A673 (cell line): ENCODE data around the gene TCP11L2. TPM values are rescaled to one million over a fixed set of nuclear protein-coding genes. Genes with fewer than 3 reads are reported as not detected.

ENCODE experiments used
- BruUV-seq: library from RNA; stranded (reverse); fragments of 400-500 nt; replicated peaks from 2 replicates; lab custom pipeline; 2021; lab: Mats Ljungman, UMichigan
- CTCF ChIA-PET: fragments of 300-600 bp; sonication (Branson Sonifier 250); formaldehyde crosslinking; loops from one replicate; lab custom pipeline; 2022; ENCODE audit warnings: antibody characterized with exemption; lab: Charles Lee
- POLR2A ChIA-PET: fragments of 300-600 bp; sonication (Branson Sonifier 250); formaldehyde crosslinking; loops from one replicate; lab custom pipeline; 2022; ENCODE audit warnings: antibody characterized with exemption; ENCODE audit not compliant: low non-redundant PET; lab: Charles Lee
- DNase-seq: peaks from one replicate; pipeline ENCODE4 v3.0.0-alpha.2; 2015; ENCODE audit warnings: low spot score
- H3K27ac ChIP-seq: fragments of 200-600 bp; sonication (generic); 2 replicates; pipeline ENCODE4 v1.5.1; 2016; ENCODE audit warnings: mixed run types, low read depth, mild to moderate bottlenecking, mixed read lengths, antibody characterized with exemption, low read length; ENCODE audit not compliant: poor library complexity, severe bottlenecking
- H3K27me3 ChIP-seq: fragments of 200-600 bp; sonication (generic); replicated peaks from 2 replicates; pipeline ENCODE4 v1.6.1; 2017; ENCODE audit warnings: mixed run types, low read depth, mild to moderate bottlenecking, mixed read lengths, antibody characterized with exemption, low read length; ENCODE audit not compliant: insufficient read depth, poor library complexity
- H3K36me3 ChIP-seq: fragments of 200-600 bp; sonication (generic); 2 replicates; pipeline ENCODE4 v1.6.1; 2016; ENCODE audit warnings: mixed run types, mild to moderate bottlenecking, mixed read lengths, antibody characterized with exemption, low read length; ENCODE audit not compliant: insufficient read depth, poor library complexity, severe bottlenecking
- H3K4me1 ChIP-seq: fragments of 200-600 bp; sonication (generic); 2 replicates; pipeline ENCODE4 v1.6.1; 2017; ENCODE audit warnings: mixed run types, mild to moderate bottlenecking, mixed read lengths, antibody characterized with exemption, low read length; ENCODE audit not compliant: insufficient read depth, poor library complexity, severe bottlenecking
- H3K4me3 ChIP-seq: fragments of 200-600 bp; sonication (generic); 2 replicates; pipeline ENCODE4 v1.5.1; 2016; ENCODE audit warnings: low read depth, mixed run types, mild to moderate bottlenecking, mixed read lengths, low read length; ENCODE audit not compliant: poor library complexity, severe bottlenecking
- H3K9me3 ChIP-seq: fragments of 200-600 bp; sonication (generic); 2 replicates; pipeline ENCODE4 v1.6.1; 2016; ENCODE audit warnings: mixed run types, low read depth, mild to moderate bottlenecking, mixed read lengths, antibody characterized with exemption, low read length; ENCODE audit not compliant: poor library complexity, severe bottlenecking
- EZH2 ChIP-seq: fragments of 200-600 bp; sonication (generic); IDR thresholded peaks from 2 replicates; pipeline ENCODE4 v1.6.1; 2017; ENCODE audit warnings: borderline replicate concordance, low read depth, mild to moderate bottlenecking, mixed read lengths, antibody characterized with exemption, low read length; ENCODE audit not compliant: poor library complexity, severe bottlenecking
- intact Hi-C: fragments of 100-400 bp; cut with micrococcal nuclease; formaldehyde crosslinking; loops from one replicate; pipeline ENCODE4 v1.10.0; 2022; ENCODE audit not compliant: unreplicated experiment
- total RNA-seq: library from RNA; stranded (reverse); gene quantifications from 2 replicates; pipeline ENCODE4 v1.2.3, GENCODE V29; 2021
- TF ChIP-seq, protein P1 (sequence below): fragments of 300-800, 200-600 bp; sonication (generic); conservative IDR thresholded peaks from 2 replicates; pipeline ENCODE4 v1.5.1; 2017; ENCODE audit warnings: low read depth, mild to moderate bottlenecking, antibody characterized with exemption, low read length, moderate library complexity, mixed read lengths

The TCP11L2 gene
- total RNA-seq, 1 experiment from 2014 or later, result 0.39 TPM

DNA sequence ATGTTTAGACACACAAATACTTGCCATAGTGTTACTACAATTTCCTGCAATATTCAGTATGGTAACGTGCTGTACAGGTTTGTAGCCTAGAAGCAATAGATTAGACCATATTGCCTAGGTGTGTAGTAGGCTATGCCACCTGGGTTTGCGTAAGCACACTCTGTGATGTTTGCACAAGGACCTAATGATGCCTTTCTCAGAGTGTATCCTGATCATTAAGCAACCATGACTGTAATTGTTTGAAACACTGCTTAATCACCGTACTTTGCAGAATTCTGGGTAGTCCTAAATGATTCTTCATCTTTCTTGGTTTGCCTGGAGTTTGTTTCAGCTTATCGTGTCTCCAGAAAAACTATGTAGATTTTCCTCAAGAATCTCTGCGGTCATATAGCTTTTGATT, 11.2 kb upstream of the TCP11L2 start:
- TF ChIP-seq EZH2, result no peak
- TF ChIP-seq, protein P1, sequence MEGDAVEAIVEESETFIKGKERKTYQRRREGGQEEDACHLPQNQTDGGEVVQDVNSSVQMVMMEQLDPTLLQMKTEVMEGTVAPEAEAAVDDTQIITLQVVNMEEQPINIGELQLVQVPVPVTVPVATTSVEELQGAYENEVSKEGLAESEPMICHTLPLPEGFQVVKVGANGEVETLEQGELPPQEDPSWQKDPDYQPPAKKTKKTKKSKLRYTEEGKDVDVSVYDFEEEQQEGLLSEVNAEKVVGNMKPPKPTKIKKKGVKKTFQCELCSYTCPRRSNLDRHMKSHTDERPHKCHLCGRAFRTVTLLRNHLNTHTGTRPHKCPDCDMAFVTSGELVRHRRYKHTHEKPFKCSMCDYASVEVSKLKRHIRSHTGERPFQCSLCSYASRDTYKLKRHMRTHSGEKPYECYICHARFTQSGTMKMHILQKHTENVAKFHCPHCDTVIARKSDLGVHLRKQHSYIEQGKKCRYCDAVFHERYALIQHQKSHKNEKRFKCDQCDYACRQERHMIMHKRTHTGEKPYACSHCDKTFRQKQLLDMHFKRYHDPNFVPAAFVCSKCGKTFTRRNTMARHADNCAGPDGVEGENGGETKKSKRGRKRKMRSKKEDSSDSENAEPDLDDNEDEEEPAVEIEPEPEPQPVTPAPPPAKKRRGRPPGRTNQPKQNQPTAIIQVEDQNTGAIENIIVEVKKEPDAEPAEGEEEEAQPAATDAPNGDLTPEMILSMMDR, result no peak
- Histone ChIP-seq H3K27me3 (no peaks in the 10 kb centered on the region), H3K36me3 (no peaks in the 10 kb centered on the region), H3K4me1 (no peaks in the 10 kb centered on the region), H3K9me3 (no peaks in the 10 kb centered on the region), H3K27ac (no peak overlapping the region), H3K4me3 (no peak overlapping the region)
- CTCF ChIA-PET, result no interaction called here
- intact Hi-C loops, result no loop called here
- no TSS peak for BruUV-seq
- POLR2A ChIA-PET, result no interaction called here
- DNase-seq, result no peak

- H3K4me3 ChIP-seq, result no peak overlapping the region
- H3K27ac ChIP-seq, result no peak overlapping the region
- no peaks in the 10 kb centered on the region for H3K27me3 ChIP-seq
- TF ChIP-seq, protein P1, result no peak
- no peak for TF ChIP-seq EZH2
- no peak for DNase-seq
- ChIA-PET CTCF (no interaction called here), POLR2A (no interaction called here)
- BruUV-seq, result no TSS peak
- no peaks in the 10 kb centered on the region for H3K36me3 ChIP-seq
- no peaks in the 10 kb centered on the region for H3K9me3 ChIP-seq
- intact Hi-C loops, result no loop called here
- H3K4me1 ChIP-seq, result no peaks in the 10 kb centered on the region
Observed at GRCh38 chr12:106292339-106292738, 10.2 kb upstream of the TCP11L2 start.

DNA sequence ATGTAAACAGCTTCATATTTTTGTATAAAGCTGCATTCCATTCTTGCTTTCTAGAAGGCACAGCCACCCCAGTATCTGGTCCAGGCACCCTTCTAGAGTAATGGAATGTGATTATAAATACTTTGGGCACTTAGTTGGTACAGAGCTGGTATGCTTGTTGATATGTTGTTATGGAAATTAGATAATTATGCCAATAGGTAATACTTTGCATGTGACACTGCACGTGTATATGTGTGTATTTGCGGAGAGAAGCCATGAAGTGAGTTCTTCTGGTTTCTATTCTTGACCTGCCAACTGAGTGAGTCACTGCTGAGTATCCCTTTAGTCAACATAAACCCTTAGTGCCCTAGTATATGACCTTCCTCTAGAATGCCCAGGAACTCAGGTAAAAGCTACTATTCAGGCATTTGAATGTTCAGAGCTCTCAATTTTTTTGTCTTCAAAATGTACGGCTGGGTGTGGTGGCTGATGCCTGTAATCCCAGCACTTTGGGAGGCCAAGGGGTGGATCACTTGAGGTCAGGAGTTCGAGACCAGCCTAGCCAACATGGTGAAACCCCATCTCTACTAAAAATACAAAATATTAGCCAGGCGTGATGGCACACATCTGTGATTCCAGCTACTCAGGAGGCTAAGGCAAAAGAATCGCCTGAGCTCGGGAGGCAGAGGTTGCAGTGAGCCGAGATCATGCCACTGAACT, 6.2 kb upstream of the TCP11L2 start:
- H3K36me3 ChIP-seq, result no peaks in the 10 kb centered on the region
- no peaks in the 10 kb centered on the region for H3K9me3 ChIP-seq
- no peaks in the 10 kb centered on the region for H3K27me3 ChIP-seq
- POLR2A ChIA-PET, result no interaction called here
- CTCF ChIA-PET, result no interaction called here
- no peak for DNase-seq
- intact Hi-C loops, result no loop called here
- H3K27ac ChIP-seq, result no peak overlapping the region
- no peak overlapping the region for H3K4me3 ChIP-seq
- TF ChIP-seq, protein P1, result no peak
- no peak for TF ChIP-seq EZH2
- no peaks in the 10 kb centered on the region for H3K4me1 ChIP-seq
- no TSS peak for BruUV-seq
